Mesangial cell (primary cell): ENCODE results near the gene SHOC2. TPM values are rescaled to one million over a fixed set of nuclear protein-coding genes. Genes with fewer than 3 reads are reported as not detected.

ENCODE experiments used
- total RNA-seq: library from RNA; depleted of rRNA; stranded (reverse); fragments of >200 nt; gene quantifications from 2 replicates; pipeline ENCODE4 v1.2.3, GENCODE V29; 2015

SHOC2 gene
- total RNA-seq: 16.3 and 17.7 TPM in 2 replicates

GRCh38 chr10:110919349-110919931, at the start of gene SHOC2:
Gene SHOC2, plus strand, starts transcription at chr10:110919604. Its CDS starts 44,755 bp downstream, at chr10:110964359.

GRCh38 chr10:110871298-110872084, 47.9 kb upstream of the SHOC2 start, which contains the start of gene PDCD4:
Gene PDCD4, plus strand, starts transcription at chr10:110871928. Its CDS starts 4,100 bp downstream, at chr10:110876028.

GRCh38 chr10:110918643-110919348, 608 bp upstream of the SHOC2 start, which contains the start of gene BBIP1:
Gene BBIP1, minus strand, starts transcription at chr10:110919180. Its CDS starts 1,023 bp downstream, at chr10:110918157.

Other genes with a start within 250 kb of the SHOC2 start
- gene PDCD4, start 47.7 kb upstream of the SHOC2 start, total RNA-seq: 8.3 and 17.4 TPM in 2 replicates
- 13.3 and 17.8 TPM in 2 replicates for gene BBIP1, start 424 bp upstream of the SHOC2 start, total RNA-seq
- under 0.01 TPM in 2 replicates for gene ADRA2A, start 157.4 kb downstream of the SHOC2 start, total RNA-seq